Chondrocyte (in vitro differentiated cells): ENCODE results near the gene MYT1. TPM values are rescaled to one million over a fixed set of nuclear protein-coding genes. Genes with fewer than 3 reads are reported as not detected.

Source experiments
- DNase-seq: peaks from one replicate; pipeline ENCODE4 v3.0.0; 2021; ENCODE audit warnings: mixed read lengths, low spot score
- H3K27ac Mint-ChIP-seq: one replicate; pipeline ENCODE4 v1.8.0; 2021; ENCODE audit warnings: mild to moderate bottlenecking, moderate library complexity, mixed read lengths; ENCODE audit not compliant: unreplicated experiment
- H3K27me3 Mint-ChIP-seq: 2 replicates; pipeline ENCODE4 v1.8.0; 2021; ENCODE audit warnings: low read depth, mixed read lengths
- H3K36me3 Mint-ChIP-seq: 2 replicates; pipeline ENCODE4 v1.8.0; 2021; ENCODE audit warnings: low read depth, mixed read lengths
- H3K4me1 Mint-ChIP-seq: 2 replicates; pipeline ENCODE4 v1.8.0; 2021; ENCODE audit warnings: low read depth, mild to moderate bottlenecking, mixed read lengths
- H3K4me3 Mint-ChIP-seq: one replicate; pipeline ENCODE4 v1.8.0; 2021; ENCODE audit warnings: mild to moderate bottlenecking, moderate library complexity, mixed read lengths; ENCODE audit not compliant: unreplicated experiment
- H3K9me3 Mint-ChIP-seq: 2 replicates; pipeline ENCODE4 v1.8.0; 2021; ENCODE audit warnings: low read depth, mixed read lengths
- total RNA-seq: library from RNA; stranded (reverse); gene quantifications from 3 replicates; pipeline ENCODE4 v1.2.1, GENCODE V29; 2021
- TF ChIP-seq, protein P1 (sequence below): fragments of 200-600 bp; sonication (generic); IDR thresholded peaks from 2 replicates; pipeline ENCODE4 v1.5.0; 2021; ENCODE audit warnings: antibody characterized with exemption, mild to moderate bottlenecking, moderate library complexity

Gene MYT1
- total RNA-seq, 1 donor from 2014 or later = not detected

GRCh38 chr20:64153861-64154589, 10.2 kb upstream of the MYT1 start:
- Mint-ChIP-seq H3K27me3 (peaks cover 12% of the 10 kb centered on the region), H3K36me3 (no peaks in the 10 kb centered on the region), H3K4me3 (no peak overlapping the region), H3K27ac (no peak overlapping the region), H3K4me1 (no peaks in the 10 kb centered on the region), H3K9me3 (no peaks in the 10 kb centered on the region)
- TF ChIP-seq, protein P1, sequence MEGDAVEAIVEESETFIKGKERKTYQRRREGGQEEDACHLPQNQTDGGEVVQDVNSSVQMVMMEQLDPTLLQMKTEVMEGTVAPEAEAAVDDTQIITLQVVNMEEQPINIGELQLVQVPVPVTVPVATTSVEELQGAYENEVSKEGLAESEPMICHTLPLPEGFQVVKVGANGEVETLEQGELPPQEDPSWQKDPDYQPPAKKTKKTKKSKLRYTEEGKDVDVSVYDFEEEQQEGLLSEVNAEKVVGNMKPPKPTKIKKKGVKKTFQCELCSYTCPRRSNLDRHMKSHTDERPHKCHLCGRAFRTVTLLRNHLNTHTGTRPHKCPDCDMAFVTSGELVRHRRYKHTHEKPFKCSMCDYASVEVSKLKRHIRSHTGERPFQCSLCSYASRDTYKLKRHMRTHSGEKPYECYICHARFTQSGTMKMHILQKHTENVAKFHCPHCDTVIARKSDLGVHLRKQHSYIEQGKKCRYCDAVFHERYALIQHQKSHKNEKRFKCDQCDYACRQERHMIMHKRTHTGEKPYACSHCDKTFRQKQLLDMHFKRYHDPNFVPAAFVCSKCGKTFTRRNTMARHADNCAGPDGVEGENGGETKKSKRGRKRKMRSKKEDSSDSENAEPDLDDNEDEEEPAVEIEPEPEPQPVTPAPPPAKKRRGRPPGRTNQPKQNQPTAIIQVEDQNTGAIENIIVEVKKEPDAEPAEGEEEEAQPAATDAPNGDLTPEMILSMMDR = no peak
- peak; percentile 70 for DNase-seq

DNA sequence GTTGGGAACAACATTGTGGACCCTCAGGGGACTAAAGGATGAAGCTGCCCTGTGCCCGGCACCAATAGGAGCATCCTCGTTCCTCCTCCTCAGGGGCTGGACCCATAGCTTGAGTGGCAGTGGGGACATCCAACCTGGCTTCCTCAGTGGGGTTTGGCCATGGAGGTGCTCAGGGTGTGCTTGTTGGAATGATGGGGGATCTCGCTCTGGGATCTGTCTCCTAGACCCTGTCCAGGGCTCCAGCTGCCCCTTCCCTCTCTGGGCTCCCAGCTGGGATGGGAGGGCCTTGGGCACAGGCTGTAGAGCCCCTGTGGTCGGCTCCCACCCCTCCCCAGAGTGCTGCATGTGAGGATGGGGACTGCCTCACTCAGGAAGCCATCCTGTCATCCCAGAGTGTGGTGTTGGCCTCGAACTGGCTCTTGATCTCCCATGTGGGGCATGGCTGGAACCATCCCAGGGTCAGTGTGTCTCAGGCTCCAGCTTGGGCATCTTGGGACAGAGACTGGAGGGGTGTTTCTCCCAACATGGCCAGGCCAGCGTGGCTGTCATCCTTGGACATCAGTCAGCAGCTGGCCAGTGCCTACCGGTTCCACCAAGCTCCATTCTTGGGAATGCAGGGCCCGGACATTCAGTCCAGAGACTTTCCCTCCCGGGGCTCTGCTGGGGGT, 9.5 kb upstream of the MYT1 start:
- H3K4me1 Mint-ChIP-seq = no peaks in the 10 kb centered on the region
- H3K27ac Mint-ChIP-seq = no peak overlapping the region
- TF ChIP-seq, protein P1 = no peak
- DNase-seq = peak; percentile 63
- H3K36me3 Mint-ChIP-seq = no peaks in the 10 kb centered on the region
- no peaks in the 10 kb centered on the region for H3K9me3 Mint-ChIP-seq
- H3K27me3 Mint-ChIP-seq = peaks cover 17% of the 10 kb centered on the region
- H3K4me3 Mint-ChIP-seq = no peak overlapping the region

DNA sequence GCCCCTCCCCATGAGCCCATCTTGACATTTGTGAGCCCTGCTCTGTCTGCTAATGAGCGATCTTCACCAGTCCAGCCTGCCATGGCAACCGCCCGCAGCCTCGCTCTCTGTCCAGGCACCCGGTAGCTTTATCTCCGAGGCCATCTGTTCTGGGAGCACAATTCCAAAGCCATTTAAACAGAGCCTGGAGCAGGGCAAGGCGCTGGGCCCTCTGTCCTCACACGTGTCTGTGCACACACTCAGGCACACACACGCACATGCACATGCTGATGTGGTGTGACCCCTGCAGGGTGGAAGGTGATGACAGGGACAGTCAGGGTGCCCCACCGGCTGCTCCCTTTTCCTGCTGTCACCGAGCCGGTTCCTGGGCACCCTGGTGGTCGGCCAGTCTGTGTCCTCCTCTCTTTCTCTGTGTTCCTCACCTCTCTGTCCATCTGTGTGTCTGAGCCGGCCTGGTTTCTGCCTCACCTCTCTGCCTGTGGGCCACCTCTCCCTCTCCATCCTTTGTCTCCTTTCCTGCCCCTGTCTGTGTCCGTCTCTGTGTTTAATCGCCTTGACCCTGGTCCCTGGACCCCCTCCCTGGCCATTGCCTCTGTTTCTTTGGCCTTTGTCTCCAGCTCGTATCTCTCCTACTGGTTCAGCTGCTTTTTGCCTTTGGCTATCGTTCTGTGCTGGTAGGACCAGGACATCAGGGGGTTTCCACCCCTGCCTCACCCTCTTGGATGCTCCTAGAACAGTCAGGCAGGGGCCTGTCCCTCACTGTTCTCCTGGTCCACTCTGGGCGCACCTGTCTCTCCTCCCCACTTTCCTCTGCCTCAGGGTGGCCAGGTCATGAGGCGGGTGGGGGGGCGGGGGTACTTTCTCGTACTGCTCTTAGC, 8.8 kb upstream of the MYT1 start:
- Mint-ChIP-seq H3K4me1 (no peaks in the 10 kb centered on the region), H3K4me3 (no peak overlapping the region), H3K9me3 (no peaks in the 10 kb centered on the region), H3K27me3 (peaks cover 23% of the 10 kb centered on the region), H3K36me3 (no peaks in the 10 kb centered on the region), H3K27ac (no peak overlapping the region)
- TF ChIP-seq, protein P1 = no peak
- DNase-seq = no peak

DNA sequence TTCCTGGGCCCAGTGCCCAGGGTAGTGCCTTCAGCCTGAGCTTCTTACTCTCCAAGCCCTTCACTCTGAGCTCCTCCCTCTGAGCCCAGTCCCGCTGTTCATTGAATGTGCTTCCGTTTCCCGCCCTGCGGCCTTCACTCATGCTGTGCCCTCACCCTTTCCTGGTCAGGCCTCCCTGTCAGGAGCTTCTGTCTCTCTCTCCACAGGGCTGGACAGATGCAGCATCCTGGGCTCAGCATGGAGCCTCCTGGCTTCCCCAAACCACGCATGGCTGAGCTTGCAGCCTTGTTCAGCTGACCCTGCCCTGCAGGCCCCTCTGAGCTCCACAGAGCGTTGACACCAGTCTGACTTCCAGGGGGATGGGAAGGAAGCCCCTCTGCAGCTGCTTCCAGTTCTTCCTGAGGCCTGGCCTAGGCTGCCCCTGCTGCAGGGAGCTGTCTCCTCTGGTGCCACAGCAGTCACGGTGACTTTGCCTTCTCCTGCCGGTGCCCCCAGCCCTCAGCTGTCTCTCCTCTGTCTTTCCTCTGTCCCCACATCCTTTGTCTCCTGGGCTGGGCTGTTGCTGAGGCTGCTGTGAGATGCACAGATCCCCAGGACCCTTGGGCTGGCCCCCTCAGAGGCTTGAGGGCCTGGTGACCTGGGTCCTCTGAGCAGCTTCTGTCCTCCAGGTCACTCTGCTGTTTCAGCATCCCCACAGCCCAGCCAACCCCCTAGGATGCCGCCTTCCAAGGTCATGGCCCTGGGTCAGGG, 7.9 kb upstream of the MYT1 start:
- Mint-ChIP-seq H3K27me3 (peaks cover 31% of the 10 kb centered on the region), H3K9me3 (no peaks in the 10 kb centered on the region), H3K4me1 (no peaks in the 10 kb centered on the region), H3K36me3 (no peaks in the 10 kb centered on the region), H3K27ac (no peak overlapping the region), H3K4me3 (no peak overlapping the region)
- TF ChIP-seq, protein P1 = no peak
- no peak for DNase-seq
